Right lobe of liver (tissue), 4 donors: ENCODE results near the gene TEX54.

Experiments
- POLR2A ChIP-seq: fragments of 450-650 bp; IDR thresholded peaks from one replicate; pipeline ENCODE4 v1.6.1; 2017; ENCODE audit warnings: antibody characterized with exemption, mild to moderate bottlenecking
- TF ChIP-seq, protein P1 (sequence below), 4 donors: fragments of 200-600 bp in 3 of 4; fragments of 450-650 bp in 1 of 4; IDR thresholded peaks; one replicate each; pipeline versions ENCODE4 v1.5.1 to v1.8.0; 2016 to 2022; ENCODE audit warnings: antibody characterized with exemption in 4 of 4, mild to moderate bottlenecking in 2 of 4
- donor health status: DM: no; HTN: no; CAD: no.
- donor health status: DM: no; HTN: no; CAD: no.
- donor health status: DM: no; HTN: yes; CAD: no.

GRCh38 chr11:62858201-62858600, 25.6 kb upstream of the TEX54 start:
- no peak for TF ChIP-seq POLR2A
- TF ChIP-seq, protein P1, sequence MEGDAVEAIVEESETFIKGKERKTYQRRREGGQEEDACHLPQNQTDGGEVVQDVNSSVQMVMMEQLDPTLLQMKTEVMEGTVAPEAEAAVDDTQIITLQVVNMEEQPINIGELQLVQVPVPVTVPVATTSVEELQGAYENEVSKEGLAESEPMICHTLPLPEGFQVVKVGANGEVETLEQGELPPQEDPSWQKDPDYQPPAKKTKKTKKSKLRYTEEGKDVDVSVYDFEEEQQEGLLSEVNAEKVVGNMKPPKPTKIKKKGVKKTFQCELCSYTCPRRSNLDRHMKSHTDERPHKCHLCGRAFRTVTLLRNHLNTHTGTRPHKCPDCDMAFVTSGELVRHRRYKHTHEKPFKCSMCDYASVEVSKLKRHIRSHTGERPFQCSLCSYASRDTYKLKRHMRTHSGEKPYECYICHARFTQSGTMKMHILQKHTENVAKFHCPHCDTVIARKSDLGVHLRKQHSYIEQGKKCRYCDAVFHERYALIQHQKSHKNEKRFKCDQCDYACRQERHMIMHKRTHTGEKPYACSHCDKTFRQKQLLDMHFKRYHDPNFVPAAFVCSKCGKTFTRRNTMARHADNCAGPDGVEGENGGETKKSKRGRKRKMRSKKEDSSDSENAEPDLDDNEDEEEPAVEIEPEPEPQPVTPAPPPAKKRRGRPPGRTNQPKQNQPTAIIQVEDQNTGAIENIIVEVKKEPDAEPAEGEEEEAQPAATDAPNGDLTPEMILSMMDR (IDR thresholded peaks at IDR 0.05) = no peak
